Measurements from ENCODE around the gene PCYOX1L.

Gene PCYOX1L

DNA sequence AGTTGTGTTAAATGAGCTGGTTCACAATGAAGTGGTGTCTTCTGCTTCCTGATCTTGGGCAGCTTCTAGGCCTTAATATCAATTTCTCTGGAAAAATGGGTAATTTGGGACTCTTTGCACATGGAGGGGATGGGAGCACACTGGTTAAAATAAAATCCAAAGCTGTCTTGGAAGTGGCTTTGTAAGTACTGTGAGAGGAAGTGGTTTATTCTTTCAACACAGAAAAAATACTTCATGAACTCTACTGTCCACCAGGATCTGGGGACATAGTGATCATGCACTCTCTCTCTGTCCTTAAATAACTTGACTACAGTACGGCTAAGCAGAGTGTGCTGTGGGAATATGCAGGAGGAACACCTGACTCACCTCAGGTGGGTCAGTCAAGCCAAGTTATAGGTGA lies 2.4 kb downstream of the PCYOX1L start:
- TF ChIP-seq, protein P1, sequence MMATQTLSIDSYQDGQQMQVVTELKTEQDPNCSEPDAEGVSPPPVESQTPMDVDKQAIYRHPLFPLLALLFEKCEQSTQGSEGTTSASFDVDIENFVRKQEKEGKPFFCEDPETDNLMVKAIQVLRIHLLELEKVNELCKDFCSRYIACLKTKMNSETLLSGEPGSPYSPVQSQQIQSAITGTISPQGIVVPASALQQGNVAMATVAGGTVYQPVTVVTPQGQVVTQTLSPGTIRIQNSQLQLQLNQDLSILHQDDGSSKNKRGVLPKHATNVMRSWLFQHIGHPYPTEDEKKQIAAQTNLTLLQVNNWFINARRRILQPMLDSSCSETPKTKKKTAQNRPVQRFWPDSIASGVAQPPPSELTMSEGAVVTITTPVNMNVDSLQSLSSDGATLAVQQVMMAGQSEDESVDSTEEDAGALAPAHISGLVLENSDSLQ (IDR thresholded peaks at IDR 0.05), result no peak
- no peak for TF ChIP-seq HDGF (IDR thresholded peaks at IDR 0.05; ENCODE audit: borderline replicate concordance)
- TF ChIP-seq FOXM1 (IDR thresholded peaks at IDR 0.05; ENCODE audit: borderline replicate concordance), result no peak
- no peak for TF ChIP-seq NFRKB (IDR thresholded peaks at IDR 0.05)
- no peak for TF ChIP-seq SUZ12 (IDR thresholded peaks at IDR 0.05)
- TF ChIP-seq ZNF384 (IDR thresholded peaks at IDR 0.05), result no peak
- no peak for TF ChIP-seq ARNT (IDR thresholded peaks at IDR 0.05)
- no peak for TF ChIP-seq FOXK2 (IDR thresholded peaks at IDR 0.05)
- no peak for TF ChIP-seq FOXA1 (IDR thresholded peaks at IDR 0.05)
- no peak for TF ChIP-seq L3MBTL2 (conservative IDR thresholded peaks at IDR 0.05)
- TF ChIP-seq LEF1 (IDR thresholded peaks at IDR 0.05; ENCODE audit: borderline replicate concordance), result no peak
- TF ChIP-seq SP1 (IDR thresholded peaks at IDR 0.05), result no peak
- TF ChIP-seq ELF4 (IDR thresholded peaks at IDR 0.05), result no peak
- no peak for TF ChIP-seq CTBP1 (IDR thresholded peaks at IDR 0.05; ENCODE audit: borderline replicate concordance)
- TF ChIP-seq TARDBP (IDR thresholded peaks at IDR 0.05), result no peak
- TF ChIP-seq BHLHE40 (IDR thresholded peaks at IDR 0.05; ENCODE audit: borderline replicate concordance), result no peak
- ChIA-PET POLR2A (interaction anchor here (1.1 to 9.3 kb wide), 2 partner anchors 11 to 15 kb away, joined by 3 to 160 read pairs; partner anchors contain the start of gene GRPEL2), CTCF (no interaction called here)
- DNase-seq (ENCODE audit: extremely low spot score), result no peak

GRCh38 chr5:149362541-149362940 lies 4.7 kb downstream of the PCYOX1L start:
- no peak for DNase-seq (ENCODE audit: extremely low spot score)
- ChIA-PET POLR2A (interaction anchor here (1.0 kb wide), 1 partner anchor 17 kb away, joined by 4 read pairs; the partner anchor contains the start of gene GRPEL2), CTCF (no interaction called here)
- TF ChIP-seq ARNT (IDR thresholded peaks at IDR 0.05) (no peak), SP1 (IDR thresholded peaks at IDR 0.05) (no peak), NFRKB (IDR thresholded peaks at IDR 0.05) (no peak), ZNF384 (IDR thresholded peaks at IDR 0.05) (no peak), HDGF (IDR thresholded peaks at IDR 0.05; ENCODE audit: borderline replicate concordance) (no peak), SUZ12 (IDR thresholded peaks at IDR 0.05) (no peak), TARDBP (IDR thresholded peaks at IDR 0.05) (no peak), CTBP1 (IDR thresholded peaks at IDR 0.05; ENCODE audit: borderline replicate concordance) (no peak), BHLHE40 (IDR thresholded peaks at IDR 0.05; ENCODE audit: borderline replicate concordance) (no peak), L3MBTL2 (conservative IDR thresholded peaks at IDR 0.05) (no peak)
- TF ChIP-seq, protein P1 (IDR thresholded peaks at IDR 0.05), result no peak

- CTCF ChIA-PET, result interaction anchor here (0.8 kb wide), 1 partner anchor 9 kb away, joined by 4 read pairs; no protein-coding TSS in a partner anchor
- TF ChIP-seq FOXK2 (IDR thresholded peaks at IDR 0.05) (no peak), ELF4 (IDR thresholded peaks at IDR 0.05) (no peak), ARNT (IDR thresholded peaks at IDR 0.05) (no peak), SUZ12 (IDR thresholded peaks at IDR 0.05) (no peak), L3MBTL2 (conservative IDR thresholded peaks at IDR 0.05) (no peak), NFRKB (IDR thresholded peaks at IDR 0.05) (no peak), CTBP1 (IDR thresholded peaks at IDR 0.05; ENCODE audit: borderline replicate concordance) (no peak), TARDBP (IDR thresholded peaks at IDR 0.05) (no peak)
- TF ChIP-seq, protein P1 (IDR thresholded peaks at IDR 0.05), result no peak
- POLR2A ChIA-PET, result interaction anchor here (1.0 kb wide), 1 partner anchor 18 kb away, joined by 4 read pairs; the partner anchor contains the start of gene GRPEL2
- no peak for DNase-seq (ENCODE audit: extremely low spot score)
Observed at GRCh38 chr5:149363358-149363757, 5.5 kb downstream of the PCYOX1L start.

DNA sequence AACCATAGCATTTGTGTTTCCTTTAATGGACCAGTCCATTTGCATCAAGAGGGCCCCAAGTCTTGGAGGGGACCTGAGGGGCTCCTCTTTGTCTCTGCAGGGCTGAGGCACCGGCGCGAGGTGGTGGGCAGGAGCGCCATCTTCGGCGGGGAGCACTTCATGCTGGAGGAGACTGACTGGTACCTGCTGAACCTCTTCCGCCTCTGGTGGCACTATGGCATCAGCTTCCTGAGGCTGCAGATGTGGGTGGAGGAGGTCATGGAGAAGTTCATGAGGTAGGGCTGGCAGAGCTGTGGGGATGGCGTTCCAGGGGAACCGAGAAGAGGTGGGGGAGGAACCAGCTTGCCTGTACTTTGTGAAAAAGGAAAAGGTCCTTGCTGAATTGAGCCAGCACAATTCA lies 6.1 kb downstream of the PCYOX1L start:
- ChIA-PET CTCF (interaction anchor here (0.8 kb wide), 1 partner anchor 8 kb away, joined by 4 read pairs; no protein-coding TSS in a partner anchor), POLR2A (no interaction called here)
- DNase-seq (ENCODE audit: extremely low spot score), result no peak
- TF ChIP-seq CTBP1 (IDR thresholded peaks at IDR 0.05; ENCODE audit: borderline replicate concordance), result no peak
- TF ChIP-seq ELF4 (IDR thresholded peaks at IDR 0.05), result no peak
- TF ChIP-seq L3MBTL2 (conservative IDR thresholded peaks at IDR 0.05), result no peak
- no peak for TF ChIP-seq FOXM1 (IDR thresholded peaks at IDR 0.05; ENCODE audit: borderline replicate concordance)

DNA sequence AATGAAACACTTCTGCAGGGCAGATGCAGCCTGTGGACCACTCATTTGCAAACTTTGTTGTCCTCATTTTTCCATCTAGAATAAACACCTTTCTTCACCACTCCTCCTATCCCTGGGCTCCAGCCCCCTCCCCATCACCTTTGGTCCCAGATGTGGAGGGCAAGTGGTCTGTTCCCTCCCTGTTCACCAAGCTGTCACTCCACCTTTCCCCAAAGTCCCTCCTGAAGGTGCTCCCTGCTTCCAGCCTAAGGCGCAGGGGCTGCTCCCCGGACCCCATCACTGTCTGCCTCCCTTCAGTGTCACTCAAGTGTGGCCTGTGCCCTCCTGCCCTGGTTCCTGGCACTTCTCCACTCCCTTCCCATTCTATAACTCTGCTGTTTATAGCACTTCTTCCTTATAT lies 6.9 kb downstream of the PCYOX1L start:
- TF ChIP-seq CTBP1 (IDR thresholded peaks at IDR 0.05; ENCODE audit: borderline replicate concordance), result no peak
- TF ChIP-seq ZNF384 (IDR thresholded peaks at IDR 0.05), result no peak
- no peak for TF ChIP-seq ELF4 (IDR thresholded peaks at IDR 0.05)
- no peak for TF ChIP-seq NFRKB (IDR thresholded peaks at IDR 0.05)
- TF ChIP-seq SUZ12 (IDR thresholded peaks at IDR 0.05), result no peak
- TF ChIP-seq SP1 (IDR thresholded peaks at IDR 0.05), result no peak
- TF ChIP-seq LEF1 (IDR thresholded peaks at IDR 0.05; ENCODE audit: borderline replicate concordance), result no peak
- no peak for TF ChIP-seq ARNT (IDR thresholded peaks at IDR 0.05)
- TF ChIP-seq FOXA1 (IDR thresholded peaks at IDR 0.05), result no peak
- no peak for TF ChIP-seq L3MBTL2 (conservative IDR thresholded peaks at IDR 0.05)
- TF ChIP-seq FOXM1 (IDR thresholded peaks at IDR 0.05; ENCODE audit: borderline replicate concordance), result no peak
- no peak for TF ChIP-seq BHLHE40 (IDR thresholded peaks at IDR 0.05; ENCODE audit: borderline replicate concordance)
- no peak for TF ChIP-seq HDGF (IDR thresholded peaks at IDR 0.05; ENCODE audit: borderline replicate concordance)
- no peak for TF ChIP-seq TARDBP (IDR thresholded peaks at IDR 0.05)
- TF ChIP-seq, protein P1 (IDR thresholded peaks at IDR 0.05), result no peak
- TF ChIP-seq FOXK2 (IDR thresholded peaks at IDR 0.05), result no peak
- CTCF ChIA-PET, result no interaction called here
- POLR2A ChIA-PET, result no interaction called here
- no peak for DNase-seq (ENCODE audit: extremely low spot score)

- no peak for TF ChIP-seq LEF1 (IDR thresholded peaks at IDR 0.05; ENCODE audit: borderline replicate concordance)
- TF ChIP-seq FOXK2 (IDR thresholded peaks at IDR 0.05), result no peak
- TF ChIP-seq NFRKB (IDR thresholded peaks at IDR 0.05), result no peak
- TF ChIP-seq, protein P1 (IDR thresholded peaks at IDR 0.05), result no peak
- no peak for TF ChIP-seq BHLHE40 (IDR thresholded peaks at IDR 0.05; ENCODE audit: borderline replicate concordance)
- no peak for TF ChIP-seq ZNF384 (IDR thresholded peaks at IDR 0.05)
- TF ChIP-seq TARDBP (IDR thresholded peaks at IDR 0.05), result no peak
- no peak for TF ChIP-seq CTBP1 (IDR thresholded peaks at IDR 0.05; ENCODE audit: borderline replicate concordance)
- TF ChIP-seq ARNT (IDR thresholded peaks at IDR 0.05), result no peak
- TF ChIP-seq HDGF (IDR thresholded peaks at IDR 0.05; ENCODE audit: borderline replicate concordance), result no peak
- TF ChIP-seq FOXM1 (IDR thresholded peaks at IDR 0.05; ENCODE audit: borderline replicate concordance), result no peak
- no peak for DNase-seq (ENCODE audit: extremely low spot score)
- CTCF ChIA-PET, result no interaction called here
- POLR2A ChIA-PET, result interaction anchor here (4.3 kb wide), 1 partner anchor 7 kb away, joined by 34 read pairs; the partner anchor contains the start of gene PCYOX1L
Observed at GRCh38 chr5:149365418-149365817, 7.6 kb downstream of the PCYOX1L start.
